Left lung (tissue), 10 donors: ENCODE results near the gene POLA2. TPM values are rescaled to one million over a fixed set of nuclear protein-coding genes. Genes with fewer than 3 reads are reported as not detected.
"Not testable (repeated sequence)": the region's sequence is repeated elsewhere in the genome, so short reads cannot be mapped to it uniquely, and the experiment has no call there.

ENCODE experiments used
- ATAC-seq: fragments of 200-7000 bp; cut with Tn5 transposase; one replicate; pipeline ENCODE4 v1.9.1; 2020; ENCODE audit warnings: moderate library complexity
- DNase-seq, 4 donors: peaks; one replicate each; pipeline ENCODE4 v3.0.0-alpha.2; 2013 to 2020
- H3K27ac ChIP-seq, 2 donors: fragments of 200-600 bp; sonication (generic) in 1 of 2; one replicate each; pipeline versions ENCODE4 v1.5.0 to v1.8.0; 2020 to 2021
- H3K27me3 ChIP-seq, 2 donors: fragments of 200-600 bp; sonication (generic) in 1 of 2; one replicate each; pipeline versions ENCODE4 v1.5.0 to v1.8.0; 2020 to 2021
- H3K36me3 ChIP-seq, 2 donors: fragments of 200-600 bp; sonication (generic) in 1 of 2; one replicate each; pipeline versions ENCODE4 v1.5.0 to v1.8.0; 2020 to 2021
- H3K4me1 ChIP-seq, 2 donors: fragments of 200-600 bp; one replicate each; pipeline ENCODE4 v1.8.0; 2021
- H3K4me3 ChIP-seq, 2 donors: fragments of 200-600 bp; sonication (generic) in 1 of 2; one replicate each; pipeline versions ENCODE4 v1.5.0 to v1.8.0; 2020 to 2021; ENCODE audit warnings: mild to moderate bottlenecking in 1 of 2
- H3K9me3 ChIP-seq, 2 donors: fragments of 200-600 bp; sonication (generic) in 1 of 2; one replicate each; pipeline versions ENCODE4 v1.5.0 to v1.8.0; 2020 to 2021
- intact Hi-C, 2 donors: fragments of 100-400 bp; cut with DNase I; formaldehyde crosslinking; loops; one replicate each; pipeline versions ENCODE4 v1.11.2 to v1.14.2; 2022
- polyA plus RNA-seq, 6 donors: library from polyadenylated mRNA; unstranded; fragments of 120-200 nt; gene quantifications; one replicate each; pipeline ENCODE4 v1.2.1, GENCODE V29; 2013; ENCODE audit not compliant: insufficient read length in 6 of 6
- total RNA-seq, 2 donors: library from RNA; stranded (reverse); fragmentation: NEBNext Ultra II Directional; extraction: Animal tissue kit (Norgen Biotek cat#: 25700); gene quantifications; one replicate each; pipeline ENCODE4 v1.2.1, GENCODE V29; 2021
- TF ChIP-seq, protein P1 (sequence below), 2 donors: fragments of 200-600 bp; sonication (generic) in 1 of 2; IDR thresholded peaks; one replicate each; pipeline versions ENCODE4 v1.5.0 to v1.8.0; 2021; ENCODE audit warnings: antibody characterized with exemption in 2 of 2
- donor health status: DM: no; HTN: yes; CAD: no.
- donor health status: DM: no; HTN: no; CAD: no.

Gene POLA2
- total and polyA plus RNA-seq, 8 donors = 9.4 to 30.2 (median 21.1) TPM

DNA sequence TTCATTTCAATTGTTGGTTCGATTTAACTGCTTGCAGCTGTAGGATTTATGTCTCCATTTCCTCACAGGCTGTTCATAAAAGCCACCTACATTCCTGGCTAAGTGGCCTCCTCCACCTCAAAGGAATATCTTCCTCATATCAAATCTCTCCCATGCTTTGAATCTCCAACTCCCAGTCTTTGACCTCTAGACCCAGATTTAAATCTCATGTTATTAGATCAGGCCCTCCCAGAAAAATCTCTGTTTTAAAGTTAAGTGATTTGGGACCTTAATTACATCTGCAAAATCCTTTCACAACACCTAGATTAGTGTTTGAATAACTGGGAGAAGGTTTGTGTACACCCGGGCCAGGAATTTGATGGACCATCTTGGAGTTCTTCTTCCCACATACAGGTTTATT, 33.9 kb upstream of the POLA2 start:
- intact Hi-C loops = no loop called here

DNA sequence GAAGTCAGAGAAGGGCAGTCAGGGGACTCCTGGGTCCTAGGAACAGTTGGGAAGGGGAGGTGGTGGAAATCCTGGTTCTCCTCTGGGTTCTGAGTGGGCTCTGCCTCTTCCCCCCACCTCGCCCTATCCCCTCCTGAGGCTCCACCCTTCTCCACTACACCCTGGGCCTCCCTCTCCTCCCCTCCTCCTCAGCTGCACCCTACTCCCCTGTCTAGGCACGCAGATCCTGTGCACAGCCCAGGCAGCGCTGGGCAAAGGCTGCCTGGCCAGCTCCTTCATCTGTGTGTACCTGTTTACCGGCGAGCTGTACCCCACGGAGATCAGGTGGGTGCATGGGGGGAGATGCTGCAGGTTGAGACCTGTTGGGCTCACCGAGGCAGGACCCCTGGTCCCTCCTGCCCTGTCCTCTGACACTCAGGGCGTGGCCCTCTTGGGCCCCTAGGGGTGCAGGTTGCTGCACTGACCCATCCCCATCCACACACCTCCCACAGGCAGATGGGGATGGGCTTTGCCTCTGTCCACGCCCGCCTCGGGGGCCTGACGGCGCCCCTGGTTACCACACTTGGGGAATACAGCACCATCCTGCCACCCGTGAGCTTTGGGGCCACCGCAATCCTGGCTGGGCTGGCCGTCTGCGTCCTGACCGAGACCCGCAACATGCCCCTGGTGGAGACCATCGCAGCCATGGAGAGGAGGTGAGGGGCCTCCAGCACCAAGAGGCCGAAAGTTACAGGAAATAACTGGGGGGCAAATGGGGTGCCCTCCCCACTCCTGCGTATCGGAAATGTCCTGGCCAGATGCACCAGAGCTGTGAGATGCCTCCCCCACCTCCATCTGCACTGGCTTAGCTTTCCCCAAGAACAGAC, 25.3 kb upstream of the POLA2 start:
- intact Hi-C loops = no loop called here
- Histone ChIP-seq H3K36me3 (no peaks in the 10 kb centered on the region), H3K4me3 (no peak overlapping the region), H3K27ac (no peak overlapping the region), H3K9me3 (no peaks in the 10 kb centered on the region), H3K27me3 (no peaks in the 10 kb centered on the region), H3K4me1 (no peaks in the 10 kb centered on the region)
- ATAC-seq = no peak
- no peak for DNase-seq
- TF ChIP-seq, protein P1, sequence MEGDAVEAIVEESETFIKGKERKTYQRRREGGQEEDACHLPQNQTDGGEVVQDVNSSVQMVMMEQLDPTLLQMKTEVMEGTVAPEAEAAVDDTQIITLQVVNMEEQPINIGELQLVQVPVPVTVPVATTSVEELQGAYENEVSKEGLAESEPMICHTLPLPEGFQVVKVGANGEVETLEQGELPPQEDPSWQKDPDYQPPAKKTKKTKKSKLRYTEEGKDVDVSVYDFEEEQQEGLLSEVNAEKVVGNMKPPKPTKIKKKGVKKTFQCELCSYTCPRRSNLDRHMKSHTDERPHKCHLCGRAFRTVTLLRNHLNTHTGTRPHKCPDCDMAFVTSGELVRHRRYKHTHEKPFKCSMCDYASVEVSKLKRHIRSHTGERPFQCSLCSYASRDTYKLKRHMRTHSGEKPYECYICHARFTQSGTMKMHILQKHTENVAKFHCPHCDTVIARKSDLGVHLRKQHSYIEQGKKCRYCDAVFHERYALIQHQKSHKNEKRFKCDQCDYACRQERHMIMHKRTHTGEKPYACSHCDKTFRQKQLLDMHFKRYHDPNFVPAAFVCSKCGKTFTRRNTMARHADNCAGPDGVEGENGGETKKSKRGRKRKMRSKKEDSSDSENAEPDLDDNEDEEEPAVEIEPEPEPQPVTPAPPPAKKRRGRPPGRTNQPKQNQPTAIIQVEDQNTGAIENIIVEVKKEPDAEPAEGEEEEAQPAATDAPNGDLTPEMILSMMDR (IDR thresholded peaks at IDR 0.05) = no peak

More for the DNA sequence above, 33.9 kb upstream of the POLA2 start:
- Histone ChIP-seq H3K4me1 (peaks cover 11 to 28% of the 10 kb centered on the region in 2 donors), H3K36me3 (no peaks in the 10 kb centered on the region), H3K9me3 (no peaks in the 10 kb centered on the region), H3K27ac (no peak overlapping the region), H3K27me3 (no peaks in the 10 kb centered on the region), H3K4me3 (no peak overlapping the region)
- ATAC-seq = no peak
- TF ChIP-seq, protein P1 (IDR thresholded peaks at IDR 0.05) = no peak
- no peak for DNase-seq

DNA sequence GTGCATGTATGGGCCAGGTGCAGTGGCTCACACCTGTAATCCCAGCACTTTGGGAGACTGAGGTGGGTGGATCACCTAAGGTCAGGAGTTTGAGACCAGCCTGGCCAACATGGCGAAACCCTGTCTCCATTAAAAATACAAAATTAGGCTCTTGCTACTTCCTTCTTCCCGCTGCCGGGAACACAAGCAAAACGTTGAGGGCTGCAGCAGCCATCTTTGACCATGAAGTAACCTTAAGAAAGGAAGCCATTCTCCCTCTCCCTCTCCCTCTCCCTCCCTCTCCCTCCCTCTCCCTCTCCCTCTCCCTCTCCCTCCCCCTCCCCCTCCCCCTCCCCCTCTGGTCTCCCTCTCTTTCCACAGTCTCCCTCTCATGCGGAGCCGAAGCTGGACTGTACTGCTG, 23.5 kb upstream of the POLA2 start:
- intact Hi-C loops = not testable (repeated sequence)

DNA sequence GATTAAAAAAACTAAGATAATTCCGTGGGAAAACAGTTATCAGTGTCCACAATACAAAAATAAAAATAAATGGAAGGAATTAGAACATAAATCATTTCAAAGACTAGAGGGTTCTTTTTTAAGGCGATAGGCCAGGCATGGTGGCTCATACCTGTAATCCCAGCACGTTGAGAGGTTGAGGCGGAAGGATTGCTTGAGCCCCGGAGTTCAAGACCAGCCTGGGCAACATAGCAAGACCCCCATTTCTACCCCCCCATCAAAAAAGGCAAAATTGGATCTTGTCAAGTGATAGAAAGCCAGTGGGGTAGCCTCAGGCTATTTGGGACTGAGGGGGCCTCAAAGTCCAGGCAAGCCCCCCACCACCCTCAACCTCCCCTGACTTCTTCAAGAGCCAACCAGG, 20.6 kb upstream of the POLA2 start:
- Histone ChIP-seq H3K36me3 (no peaks in the 10 kb centered on the region), H3K27me3 (no peaks in the 10 kb centered on the region), H3K9me3 (peaks cover 0 to 9% of the 10 kb centered on the region in 2 donors), H3K27ac (no peak overlapping the region), H3K4me1 (no peaks in the 10 kb centered on the region), H3K4me3 (no peak overlapping the region)
- intact Hi-C loops = no loop called here
- ATAC-seq (no peak), DNase-seq (no peak)
- TF ChIP-seq, protein P1 (IDR thresholded peaks at IDR 0.05) = no peak

More for the DNA sequence above, 23.5 kb upstream of the POLA2 start:
- DNase-seq, H3K4me1 ChIP-seq, H3K4me3 ChIP-seq, H3K9me3 ChIP-seq, H3K27me3 ChIP-seq, H3K36me3 ChIP-seq, H3K27ac ChIP-seq, ATAC-seq: not testable (repeated sequence)

DNA sequence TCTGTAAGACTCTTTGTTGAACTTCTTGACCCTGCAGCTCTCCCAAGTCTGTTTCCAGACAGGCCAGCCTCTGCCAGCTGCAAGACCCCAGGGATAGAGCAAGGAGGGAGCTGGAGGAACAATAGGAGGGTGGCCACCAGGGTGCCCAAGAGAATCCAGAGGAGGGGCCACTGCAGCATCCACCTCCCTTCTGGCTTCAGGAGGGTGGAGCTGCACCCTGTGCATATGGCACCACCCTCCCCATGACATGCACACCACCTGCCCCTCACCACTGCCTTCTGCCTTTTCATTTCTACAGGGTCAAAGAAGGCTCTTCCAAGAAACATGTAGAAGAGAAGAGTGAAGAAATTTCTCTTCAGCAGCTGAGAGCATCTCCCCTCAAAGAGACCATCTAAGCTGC, 20.1 kb upstream of the POLA2 start:
- Histone ChIP-seq H3K4me1 (no peaks in the 10 kb centered on the region), H3K4me3 (no peak overlapping the region), H3K9me3 (peaks cover 0 to 9% of the 10 kb centered on the region in 2 donors), H3K27ac (no peak overlapping the region), H3K36me3 (no peaks in the 10 kb centered on the region), H3K27me3 (no peaks in the 10 kb centered on the region)
- intact Hi-C loops = no loop called here
- TF ChIP-seq, protein P1 (IDR thresholded peaks at IDR 0.05) = no peak
- ATAC-seq = no peak
- DNase-seq = no peak
